Small intestine (tissue), 7 donors: ENCODE measurements around the gene NDUFS6. TPM values are rescaled to one million over a fixed set of nuclear protein-coding genes. Genes with fewer than 3 reads are reported as not detected.
"Not testable (repeated sequence)": the region's sequence is repeated elsewhere in the genome, so short reads cannot be mapped to it uniquely, and the experiment has no call there.

Experiments
- DNase-seq, 2 donors: peaks; one replicate each; pipeline versions ENCODE4 v3.0.0 to v3.0.0-alpha.2; 2013
- FAIRE-seq: peaks from 2 replicates; lab custom pipeline; 2012; peaks lifted over from hg19 to GRCh38; lab: Jason Lieb, UNC
- H3K27ac ChIP-seq, 3 donors: one replicate each; pipeline ENCODE4 v1.5.1; 2013; ENCODE audit warnings: low read length in 2 of 3, mild to moderate bottlenecking in 2 of 3, control low read depth in 1 of 3, inconsistent platforms in 1 of 3, low read depth in 1 of 3, moderate library complexity in 1 of 3
- H3K27me3 ChIP-seq, 3 donors: one replicate each; pipeline ENCODE4 v1.6.1; 2013; ENCODE audit warnings: low read length in 3 of 3, inconsistent platforms in 1 of 3; ENCODE audit not compliant: control insufficient read depth in 3 of 3, insufficient read depth in 3 of 3
- H3K36me3 ChIP-seq, 3 donors: one replicate each; pipeline ENCODE4 v1.6.1; 2013; ENCODE audit warnings: low read length in 3 of 3, inconsistent platforms in 1 of 3, low read depth in 1 of 3, mild to moderate bottlenecking in 1 of 3, moderate library complexity in 1 of 3; ENCODE audit not compliant: control insufficient read depth in 3 of 3, insufficient read depth in 2 of 3
- H3K4me1 ChIP-seq, 3 donors: one replicate each; pipeline ENCODE4 v1.6.1; 2013; ENCODE audit warnings: low read length in 2 of 3, inconsistent platforms in 1 of 3, low read depth in 1 of 3, mild to moderate bottlenecking in 1 of 3, moderate library complexity in 1 of 3; ENCODE audit not compliant: control insufficient read depth in 3 of 3, insufficient read depth in 2 of 3
- H3K4me3 ChIP-seq, 3 donors: one replicate each; pipeline ENCODE4 v1.5.1; 2013; ENCODE audit warnings: low read length in 3 of 3, control low read depth in 1 of 3, inconsistent platforms in 1 of 3, low read depth in 1 of 3, mild to moderate bottlenecking in 1 of 3, moderate library complexity in 1 of 3
- H3K9me3 ChIP-seq, 2 donors: one replicate each; pipeline ENCODE4 v1.6.1; 2013; ENCODE audit warnings: low read depth in 1 of 2, low read length in 1 of 2; ENCODE audit not compliant: control insufficient read depth in 2 of 2, insufficient read depth in 1 of 2
- WGBS, 3 donors: extraction: QIAGEN DNeasy Blood & Tissue Kit; methylation state at CpG; one replicate each; pipeline ENCODE4 v1.1.7; 2013; 5-methylcytosine and 5-hydroxymethylcytosine counted together
- polyA plus RNA-seq, 4 donors: library from polyadenylated mRNA; stranded (reverse) in 3 of 4; unstranded in 1 of 4; fragments of 200-250 nt in 3 of 4; fragments of 120-200 nt in 1 of 4; gene quantifications; one replicate each; pipeline versions ENCODE4 v1.2.1 to v1.2.3, GENCODE V29; 2013
- donor health status: healthy with polysubstance abuse.
- donor health status: control.
- donor health status: control.
- donor health status: Bipolar disorder and iron deficiency.
- donor health status: healthy.

The NDUFS6 gene
- polyA plus RNA-seq, 4 donors, result 48.3 to 151 (median 113) TPM

- WGBS, 3 donors, result 87 to 91% (median 89%) methylated on average over 7 of the region's 7 CpGs
- no peak overlapping the region for H3K27ac ChIP-seq
- H3K36me3 ChIP-seq, result no peaks in the 10 kb centered on the region
- DNase-seq (no peak), FAIRE-seq (no peak)
- peaks cover 0 to 4% (median 3%) of the 10 kb centered on the region in 3 donors for H3K27me3 ChIP-seq
- no peaks in the 10 kb centered on the region for H3K9me3 ChIP-seq
- H3K4me1 ChIP-seq, result no peaks in the 10 kb centered on the region
- H3K4me3 ChIP-seq, result no peak overlapping the region
Measured at GRCh38 chr5:1788200-1788599, 13.0 kb upstream of the NDUFS6 start.

- Histone ChIP-seq H3K9me3 (no peaks in the 10 kb centered on the region), H3K4me3 (no peak overlapping the region), H3K27ac (no peak overlapping the region), H3K36me3 (no peaks in the 10 kb centered on the region), H3K4me1 (no peaks in the 10 kb centered on the region), H3K27me3 (peaks cover 0 to 4% (median 3%) of the 10 kb centered on the region in 3 donors)
- 74 to 82% (median 81%) methylated on average over 15 of the region's 15 CpGs for WGBS, 3 donors
- DNase-seq (no peak), FAIRE-seq (no peak)
Measured at GRCh38 chr5:1788828-1789227, 12.4 kb upstream of the NDUFS6 start.

- not testable (repeated sequence) for H3K9me3 ChIP-seq, H3K27ac ChIP-seq, H3K4me1 ChIP-seq, H3K36me3 ChIP-seq, FAIRE-seq, H3K4me3 ChIP-seq, H3K27me3 ChIP-seq
- DNase-seq, result peak in 1 of 2 donors; percentile 6
- 65 to 75% (median 68%) methylated on average over 3 of the region's 3 CpGs for whole genome bisulfite sequencing, 3 donors
Measured at GRCh38 chr5:1789438-1789833, 11.8 kb upstream of the NDUFS6 start.

- no peak for FAIRE-seq
- Histone ChIP-seq H3K4me3 (no peak overlapping the region), H3K27me3 (peaks cover 0 to 4% (median 0%) of the 10 kb centered on the region in 3 donors), H3K4me1 (no peaks in the 10 kb centered on the region), H3K36me3 (no peaks in the 10 kb centered on the region), H3K9me3 (no peaks in the 10 kb centered on the region), H3K27ac (no peak overlapping the region)
- no peak for DNase-seq
- WGBS, 3 donors, result 36 to 53% (median 51%) methylated on average over 10 of the region's 10 CpGs
Measured at GRCh38 chr5:1789834-1790471, 11.3 kb upstream of the NDUFS6 start.

GRCh38 chr5:1791176-1791575 lies 10.0 kb upstream of the NDUFS6 start:
- FAIRE-seq, result no peak
- Histone ChIP-seq H3K9me3 (no peaks in the 10 kb centered on the region), H3K36me3 (peaks cover 0 to 4% (median 0%) of the 10 kb centered on the region in 3 donors), H3K4me3 (no peak overlapping the region), H3K4me1 (no peaks in the 10 kb centered on the region), H3K27me3 (peaks cover 0 to 4% (median 0%) of the 10 kb centered on the region in 3 donors), H3K27ac (no peak overlapping the region)
- 82 to 92% (median 90%) methylated on average over 3 of the region's 3 CpGs for WGBS, 3 donors
- DNase-seq, result no peak

GRCh38 chr5:1792842-1793266 lies 8.4 kb upstream of the NDUFS6 start:
- Histone ChIP-seq H3K4me3 (peak overlapping the region in 1 of 3 donors; percentile 17), H3K36me3 (peaks cover 0 to 19% (median 3%) of the 10 kb centered on the region in 3 donors), H3K9me3 (no peaks in the 10 kb centered on the region), H3K27me3 (peaks cover 0 to 4% (median 0%) of the 10 kb centered on the region in 3 donors), H3K27ac (peak overlapping the region in 1 of 3 donors; percentile 52), H3K4me1 (no peaks in the 10 kb centered on the region)
- FAIRE-seq (no peak), DNase-seq (peak in 1 of 2 donors; percentile 58)
- WGBS, 3 donors, result 59 to 80% (median 66%) methylated on average over 8 of the region's 8 CpGs

- DNase-seq (no peak), FAIRE-seq (no peak)
- peaks cover 0 to 4% (median 0%) of the 10 kb centered on the region in 3 donors for H3K27me3 ChIP-seq
- H3K4me1 ChIP-seq, result no peaks in the 10 kb centered on the region
- H3K9me3 ChIP-seq, result no peaks in the 10 kb centered on the region
- H3K36me3 ChIP-seq, result peaks cover 2 to 23% (median 3%) of the 10 kb centered on the region in 3 donors
- peak overlapping the region in 1 of 3 donors; percentile 52 for H3K27ac ChIP-seq
- 63 to 90% (median 69%) methylated on average over 10 of the region's 10 CpGs for WGBS, 3 donors
- H3K4me3 ChIP-seq, result peak overlapping the region in 1 of 3 donors; percentile 17
Measured at GRCh38 chr5:1793301-1793740, 7.9 kb upstream of the NDUFS6 start.

GRCh38 chr5:1793966-1794900 lies 7.0 kb upstream of the NDUFS6 start:
- no peak overlapping the region for H3K4me3 ChIP-seq
- no peaks in the 10 kb centered on the region for H3K27me3 ChIP-seq
- 51 to 80% (median 60%) methylated on average over 33 of the region's 33 CpGs for WGBS, 3 donors
- no peaks in the 10 kb centered on the region for H3K4me1 ChIP-seq
- H3K36me3 ChIP-seq, result peaks cover 2 to 25% (median 3%) of the 10 kb centered on the region in 3 donors
- DNase-seq, result peak in 1 of 2 donors; percentile 76
- H3K27ac ChIP-seq, result peak overlapping the region in 1 of 3 donors; percentile 33
- H3K9me3 ChIP-seq, result no peaks in the 10 kb centered on the region
- FAIRE-seq, result no peak
